ENCODE data around the gene SF3A2.

Gene SF3A2

GRCh38 chr19:2244486-2244885, 7.9 kb downstream of the SF3A2 start:
- Histone ChIP-seq H3K4me3 (ENCODE audit: low read depth, low read length) (no peak overlapping the region), H3K27ac (ENCODE audit: low read depth, low read length) (no peak overlapping the region), H3K9ac (ENCODE audit: low read length) (no peak overlapping the region), H3K36me3 (ENCODE audit: control insufficient read depth, insufficient read depth, low read length) (peaks cover 76% of the 10 kb centered on the region), H3K4me1 (ENCODE audit: control insufficient read depth, insufficient read depth, low read length) (peaks cover 20% of the 10 kb centered on the region), H3K9me3 (ENCODE audit: control insufficient read depth, insufficient read depth, low read depth, low read length) (no peaks in the 10 kb centered on the region), H3K27me3 (ENCODE audit: control insufficient read depth, insufficient read depth, low read length) (no peaks in the 10 kb centered on the region)

DNA sequence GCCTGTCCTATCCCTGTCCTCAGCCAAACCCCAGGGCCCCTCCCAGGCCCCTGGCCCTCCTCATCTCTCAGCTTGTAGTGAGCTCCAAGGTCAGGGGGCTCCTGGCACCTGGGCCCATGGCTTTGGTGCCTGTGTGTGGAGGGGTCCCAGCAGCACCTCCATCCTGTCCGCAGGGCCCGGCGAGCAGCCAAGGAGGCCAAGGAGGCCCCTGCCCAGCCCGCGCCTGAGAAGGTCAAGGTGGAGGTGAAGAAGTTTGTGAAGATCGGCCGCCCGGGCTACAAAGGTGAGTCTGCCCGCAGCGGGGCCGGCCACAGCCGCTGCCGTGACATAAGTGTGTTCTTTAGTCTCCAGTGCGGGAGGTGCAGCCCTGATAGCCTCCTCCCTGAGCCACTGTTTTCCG, 8.6 kb downstream of the SF3A2 start:
- Histone ChIP-seq H3K27me3 (ENCODE audit: control insufficient read depth, insufficient read depth, low read length) (no peaks in the 10 kb centered on the region), H3K9me3 (ENCODE audit: control insufficient read depth, insufficient read depth, low read depth, low read length) (no peaks in the 10 kb centered on the region), H3K36me3 (ENCODE audit: control insufficient read depth, insufficient read depth, low read length) (peaks cover 76% of the 10 kb centered on the region), H3K4me1 (ENCODE audit: control insufficient read depth, insufficient read depth, low read length) (peaks cover 12% of the 10 kb centered on the region), H3K9ac (ENCODE audit: low read length) (no peak overlapping the region), H3K4me3 (ENCODE audit: low read depth, low read length) (no peak overlapping the region), H3K27ac (ENCODE audit: low read depth, low read length) (no peak overlapping the region)

DNA sequence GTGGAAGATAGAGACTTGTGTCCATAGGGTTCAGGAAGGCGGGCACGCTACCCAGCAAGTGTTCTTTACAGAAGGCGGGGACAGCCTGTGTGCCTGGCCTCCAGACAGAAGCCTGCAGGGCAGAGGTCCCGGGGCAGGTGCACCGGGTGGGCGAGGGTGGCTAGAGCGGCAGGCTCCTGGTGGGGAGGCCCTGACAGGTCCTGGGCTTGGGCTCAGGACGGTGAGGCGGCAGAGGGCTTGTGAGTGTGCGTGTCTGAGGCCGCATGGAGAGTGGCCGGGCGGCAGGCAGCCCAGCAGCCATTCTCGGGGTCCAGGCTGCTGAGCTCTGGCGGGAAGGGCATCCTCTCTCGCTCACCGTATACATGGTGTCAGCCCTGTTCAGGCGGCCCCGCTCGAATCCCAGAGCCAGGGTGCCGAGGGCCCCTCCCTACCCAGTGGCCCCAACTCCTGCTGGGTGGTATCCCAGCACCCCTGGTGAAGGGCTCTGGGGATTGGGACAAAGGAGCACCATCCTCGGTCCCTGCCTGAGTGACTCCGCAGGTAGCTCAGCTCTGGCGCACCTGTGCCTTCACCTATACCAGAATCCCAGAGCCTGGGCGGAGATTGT, 9.5 kb downstream of the SF3A2 start:
- Histone ChIP-seq H3K36me3 (ENCODE audit: control insufficient read depth, insufficient read depth, low read length) (peaks cover 70% of the 10 kb centered on the region), H3K4me3 (ENCODE audit: low read depth, low read length) (no peak overlapping the region), H3K27ac (ENCODE audit: low read depth, low read length) (no peak overlapping the region)

GRCh38 chr19:2246801-2247361, 10.3 kb downstream of the SF3A2 start:
- Histone ChIP-seq H3K27ac (ENCODE audit: low read depth, low read length) (no peak overlapping the region), H3K4me3 (ENCODE audit: low read depth, low read length) (no peak overlapping the region), H3K9me3 (ENCODE audit: control insufficient read depth, insufficient read depth, low read depth, low read length) (no peaks in the 10 kb centered on the region), H3K36me3 (ENCODE audit: control insufficient read depth, insufficient read depth, low read length) (peaks cover 63% of the 10 kb centered on the region), H3K9ac (ENCODE audit: low read length) (no peak overlapping the region), H3K4me1 (ENCODE audit: control insufficient read depth, insufficient read depth, low read length) (0 out of 2 replicates have a peak, but pooled peaks cover 2% of the 10 kb centered on the region), H3K27me3 (ENCODE audit: control insufficient read depth, insufficient read depth, low read length) (peaks cover 4% of the 10 kb centered on the region; the same call in 1 of the 2 replicates)

More for the DNA sequence above, 9.5 kb downstream of the SF3A2 start:
- Histone ChIP-seq H3K9me3 (ENCODE audit: control insufficient read depth, insufficient read depth, low read depth, low read length) (no peaks in the 10 kb centered on the region), H3K27me3 (ENCODE audit: control insufficient read depth, insufficient read depth, low read length) (no peaks in the 10 kb centered on the region; the same call in 1 of the 2 replicates), H3K9ac (ENCODE audit: low read length) (no peak overlapping the region), H3K4me1 (ENCODE audit: control insufficient read depth, insufficient read depth, low read length) (peaks cover 4% of the 10 kb centered on the region)

- Histone ChIP-seq H3K9ac (ENCODE audit: low read length) (no peak overlapping the region), H3K27ac (ENCODE audit: low read depth, low read length) (no peak overlapping the region), H3K9me3 (ENCODE audit: control insufficient read depth, insufficient read depth, low read depth, low read length) (no peaks in the 10 kb centered on the region), H3K36me3 (ENCODE audit: control insufficient read depth, insufficient read depth, low read length) (peaks cover 56% of the 10 kb centered on the region), H3K4me1 (ENCODE audit: control insufficient read depth, insufficient read depth, low read length) (no peaks in the 10 kb centered on the region), H3K27me3 (ENCODE audit: control insufficient read depth, insufficient read depth, low read length) (peaks cover 11% of the 10 kb centered on the region), H3K4me3 (ENCODE audit: low read depth, low read length) (no peak overlapping the region)
Measured at GRCh38 chr19:2247433-2248101, 10.9 kb downstream of the SF3A2 start.

GRCh38 chr19:2248136-2249009, 11.7 kb downstream of the SF3A2 start:
- Histone ChIP-seq H3K27ac (ENCODE audit: low read depth, low read length) (no peak overlapping the region), H3K27me3 (ENCODE audit: control insufficient read depth, insufficient read depth, low read length) (peaks cover 19% of the 10 kb centered on the region), H3K4me1 (ENCODE audit: control insufficient read depth, insufficient read depth, low read length) (no peaks in the 10 kb centered on the region; the same call in 1 of the 2 replicates), H3K9ac (ENCODE audit: low read length) (no peak overlapping the region), H3K9me3 (ENCODE audit: control insufficient read depth, insufficient read depth, low read depth, low read length) (no peaks in the 10 kb centered on the region), H3K36me3 (ENCODE audit: control insufficient read depth, insufficient read depth, low read length) (peaks cover 48% of the 10 kb centered on the region), H3K4me3 (ENCODE audit: low read depth, low read length) (no peak overlapping the region)

- Histone ChIP-seq H3K9ac (ENCODE audit: low read length) (no peak within 1 kb of the TSS), H3K36me3 (ENCODE audit: control insufficient read depth, insufficient read depth, low read length) (peaks cover 40% of the 10 kb centered on the region), H3K4me1 (ENCODE audit: control insufficient read depth, insufficient read depth, low read length) (no peaks in the 10 kb centered on the region; the same call in 1 of the 2 replicates), H3K27ac (ENCODE audit: low read depth, low read length) (no peak within 1 kb of the TSS), H3K27me3 (ENCODE audit: control insufficient read depth, insufficient read depth, low read length) (peaks cover 28% of the 10 kb centered on the region), H3K9me3 (ENCODE audit: control insufficient read depth, insufficient read depth, low read depth, low read length) (no peaks in the 10 kb centered on the region), H3K4me3 (ENCODE audit: low read depth, low read length) (no peak within 1 kb of the TSS)
Measured at GRCh38 chr19:2249010-2249866, 12.6 kb downstream of the SF3A2 start, which contains the start of gene AMH. Gene AMH, plus strand, starts transcription at chr19:2249323. Its CDS starts 10 bp downstream, at chr19:2249333.

GRCh38 chr19:2249880-2250765, 13.5 kb downstream of the SF3A2 start:
- no peak overlapping the region; the same call in 1 of the 2 replicates for H3K4me3 ChIP-seq (ENCODE audit: low read depth, low read length)
- H3K27me3 ChIP-seq (ENCODE audit: control insufficient read depth, insufficient read depth, low read length), result peaks cover 28% of the 10 kb centered on the region
- H3K9ac ChIP-seq (ENCODE audit: low read length), result no peak overlapping the region
- no peaks in the 10 kb centered on the region; the same call in 1 of the 2 replicates for H3K4me1 ChIP-seq (ENCODE audit: control insufficient read depth, insufficient read depth, low read length)
- peaks cover 31% of the 10 kb centered on the region for H3K36me3 ChIP-seq (ENCODE audit: control insufficient read depth, insufficient read depth, low read length)
- H3K27ac ChIP-seq (ENCODE audit: low read depth, low read length), result no peak overlapping the region
- no peaks in the 10 kb centered on the region for H3K9me3 ChIP-seq (ENCODE audit: control insufficient read depth, insufficient read depth, low read depth, low read length)

DNA sequence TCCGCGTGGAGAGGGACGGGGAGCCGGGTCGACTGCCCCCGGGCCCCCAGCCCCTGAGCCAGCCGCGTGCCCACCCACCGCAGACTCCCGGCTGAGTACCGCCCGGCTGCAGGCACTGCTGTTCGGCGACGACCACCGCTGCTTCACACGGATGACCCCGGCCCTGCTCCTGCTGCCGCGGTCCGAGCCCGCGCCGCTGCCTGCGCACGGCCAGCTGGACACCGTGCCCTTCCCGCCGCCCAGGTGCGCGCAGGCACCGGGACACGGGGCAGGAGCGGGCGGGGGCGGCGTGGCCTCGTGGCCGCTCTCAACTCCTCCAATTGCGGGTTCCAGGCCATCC, 14.1 kb downstream of the SF3A2 start:
- Histone ChIP-seq H3K4me1 (ENCODE audit: control insufficient read depth, insufficient read depth, low read length) (no peaks in the 10 kb centered on the region; the same call in 1 of the 2 replicates), H3K27ac (ENCODE audit: low read depth, low read length) (no peak overlapping the region), H3K4me3 (ENCODE audit: low read depth, low read length) (no peak overlapping the region; the same call in 1 of the 2 replicates), H3K27me3 (ENCODE audit: control insufficient read depth, insufficient read depth, low read length) (peaks cover 28% of the 10 kb centered on the region), H3K36me3 (ENCODE audit: control insufficient read depth, insufficient read depth, low read length) (peaks cover 25% of the 10 kb centered on the region), H3K9ac (ENCODE audit: low read length) (no peak overlapping the region), H3K9me3 (ENCODE audit: control insufficient read depth, insufficient read depth, low read depth, low read length) (no peaks in the 10 kb centered on the region)

All from HUES6 (cell line).